Prostate gland (tissue), 2 donors: ENCODE measurements around the gene PARP8.

Source experiments
- POLR2A ChIP-seq: fragments of 450-650 bp; IDR thresholded peaks from one replicate; pipeline ENCODE4 v1.6.1; 2016; ENCODE audit warnings: antibody characterized with exemption, mild to moderate bottlenecking
- TF ChIP-seq, protein P1 (sequence below), 4 experiments: fragments of 200-600 bp in 2 of 4; fragments of 450-650 bp in 2 of 4; sonication (generic) in 2 of 4; IDR thresholded peaks; 1 replicate in 3 of 4; 2 replicates in 1 of 4; pipeline ENCODE4 v1.5.1; 2016 to 2019; ENCODE audit warnings: antibody characterized with exemption in 4 of 4, mild to moderate bottlenecking in 2 of 4, moderate library complexity in 2 of 4

DNA sequence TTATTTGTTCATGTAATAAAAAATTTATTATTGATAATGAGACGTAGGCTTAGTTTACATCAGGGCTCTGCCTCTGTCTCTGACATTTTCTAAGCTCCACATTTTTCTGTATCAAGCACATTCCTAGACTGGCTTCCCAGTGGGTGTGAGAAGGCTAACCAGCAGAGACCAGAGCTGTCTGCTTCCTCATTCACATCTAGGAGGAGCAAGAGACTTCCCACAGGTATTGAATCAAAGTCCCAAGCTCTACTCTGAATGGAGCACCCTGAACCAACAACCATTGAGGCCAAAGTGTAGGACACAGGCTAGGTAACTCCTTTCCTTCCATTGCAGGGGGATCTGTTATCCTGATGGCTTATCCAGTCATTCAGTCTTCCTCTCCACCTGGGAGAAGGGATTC lies 72.4 kb downstream of the PARP8 start:
- TF ChIP-seq, protein P1, sequence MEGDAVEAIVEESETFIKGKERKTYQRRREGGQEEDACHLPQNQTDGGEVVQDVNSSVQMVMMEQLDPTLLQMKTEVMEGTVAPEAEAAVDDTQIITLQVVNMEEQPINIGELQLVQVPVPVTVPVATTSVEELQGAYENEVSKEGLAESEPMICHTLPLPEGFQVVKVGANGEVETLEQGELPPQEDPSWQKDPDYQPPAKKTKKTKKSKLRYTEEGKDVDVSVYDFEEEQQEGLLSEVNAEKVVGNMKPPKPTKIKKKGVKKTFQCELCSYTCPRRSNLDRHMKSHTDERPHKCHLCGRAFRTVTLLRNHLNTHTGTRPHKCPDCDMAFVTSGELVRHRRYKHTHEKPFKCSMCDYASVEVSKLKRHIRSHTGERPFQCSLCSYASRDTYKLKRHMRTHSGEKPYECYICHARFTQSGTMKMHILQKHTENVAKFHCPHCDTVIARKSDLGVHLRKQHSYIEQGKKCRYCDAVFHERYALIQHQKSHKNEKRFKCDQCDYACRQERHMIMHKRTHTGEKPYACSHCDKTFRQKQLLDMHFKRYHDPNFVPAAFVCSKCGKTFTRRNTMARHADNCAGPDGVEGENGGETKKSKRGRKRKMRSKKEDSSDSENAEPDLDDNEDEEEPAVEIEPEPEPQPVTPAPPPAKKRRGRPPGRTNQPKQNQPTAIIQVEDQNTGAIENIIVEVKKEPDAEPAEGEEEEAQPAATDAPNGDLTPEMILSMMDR (IDR thresholded peaks at IDR 0.05): no peak
- TF ChIP-seq POLR2A: no peak
